ENCODE measurements around the gene TCF20. TPM values are rescaled to one million over a fixed set of nuclear protein-coding genes. Genes with fewer than 3 reads are reported as not detected.

Gene TCF20
- total and polyA plus RNA-seq, 8 donors: 5.8 to 50.0 (median 18.8) TPM

DNA sequence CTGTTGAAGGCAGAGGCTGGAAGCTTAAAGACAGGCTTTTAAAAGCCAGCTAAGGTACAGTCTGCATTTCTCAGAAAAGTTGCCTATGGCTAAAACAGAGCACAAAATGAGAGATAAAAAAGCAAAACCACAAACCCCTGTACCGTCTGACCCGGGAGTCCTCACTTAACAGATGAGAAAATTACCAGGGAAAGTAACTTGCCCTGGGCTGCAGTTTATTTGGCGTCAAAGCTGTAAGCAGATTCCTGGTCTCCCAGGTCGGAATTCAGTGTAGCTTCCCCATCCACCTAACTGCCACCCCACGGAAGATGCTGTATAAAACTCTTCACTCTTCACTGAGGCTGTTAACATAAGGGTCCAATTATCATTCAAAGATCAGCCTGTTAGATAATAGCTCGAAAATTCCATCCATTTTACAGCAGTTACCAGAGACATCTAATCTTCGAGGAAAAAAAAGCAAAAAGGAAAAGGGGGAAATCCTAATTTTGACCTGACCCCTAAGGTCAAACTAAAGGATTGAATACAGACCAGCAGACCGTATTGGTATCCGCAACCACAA, 1.5 kb downstream of the TCF20 start:
- Histone ChIP-seq H3K36me3 (no peaks in the 10 kb centered on the region), H3K27ac (peak overlapping the region; percentile 91 to 96 (median 95)), H3K27me3 (no peaks in the 10 kb centered on the region), H3K4me1 (peaks cover 24 to 73% (median 48%) of the 10 kb centered on the region in 4 donors), H3K4me3 (peak overlapping the region; percentile 98 to 99 (median 99)), H3K9me3 (no peaks in the 10 kb centered on the region)
- WGBS, 5 donors: 4 to 14% (median 8%) methylated on average over 9 of the region's 9 CpGs
- no peak for DNase-seq
- TF ChIP-seq EP300 (IDR thresholded peaks at IDR 0.05): no peak
- TF ChIP-seq, protein P1, sequence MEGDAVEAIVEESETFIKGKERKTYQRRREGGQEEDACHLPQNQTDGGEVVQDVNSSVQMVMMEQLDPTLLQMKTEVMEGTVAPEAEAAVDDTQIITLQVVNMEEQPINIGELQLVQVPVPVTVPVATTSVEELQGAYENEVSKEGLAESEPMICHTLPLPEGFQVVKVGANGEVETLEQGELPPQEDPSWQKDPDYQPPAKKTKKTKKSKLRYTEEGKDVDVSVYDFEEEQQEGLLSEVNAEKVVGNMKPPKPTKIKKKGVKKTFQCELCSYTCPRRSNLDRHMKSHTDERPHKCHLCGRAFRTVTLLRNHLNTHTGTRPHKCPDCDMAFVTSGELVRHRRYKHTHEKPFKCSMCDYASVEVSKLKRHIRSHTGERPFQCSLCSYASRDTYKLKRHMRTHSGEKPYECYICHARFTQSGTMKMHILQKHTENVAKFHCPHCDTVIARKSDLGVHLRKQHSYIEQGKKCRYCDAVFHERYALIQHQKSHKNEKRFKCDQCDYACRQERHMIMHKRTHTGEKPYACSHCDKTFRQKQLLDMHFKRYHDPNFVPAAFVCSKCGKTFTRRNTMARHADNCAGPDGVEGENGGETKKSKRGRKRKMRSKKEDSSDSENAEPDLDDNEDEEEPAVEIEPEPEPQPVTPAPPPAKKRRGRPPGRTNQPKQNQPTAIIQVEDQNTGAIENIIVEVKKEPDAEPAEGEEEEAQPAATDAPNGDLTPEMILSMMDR (IDR thresholded peaks at IDR 0.05): no peak
- TF ChIP-seq POLR2AphosphoS5 (IDR thresholded peaks at IDR 0.05): no peak
- no peak for TF ChIP-seq POLR2A (IDR thresholded peaks at IDR 0.05)
- intact Hi-C loops (cut with DNase I; ENCODE audit: low total_unique reads): no loop called here

DNA sequence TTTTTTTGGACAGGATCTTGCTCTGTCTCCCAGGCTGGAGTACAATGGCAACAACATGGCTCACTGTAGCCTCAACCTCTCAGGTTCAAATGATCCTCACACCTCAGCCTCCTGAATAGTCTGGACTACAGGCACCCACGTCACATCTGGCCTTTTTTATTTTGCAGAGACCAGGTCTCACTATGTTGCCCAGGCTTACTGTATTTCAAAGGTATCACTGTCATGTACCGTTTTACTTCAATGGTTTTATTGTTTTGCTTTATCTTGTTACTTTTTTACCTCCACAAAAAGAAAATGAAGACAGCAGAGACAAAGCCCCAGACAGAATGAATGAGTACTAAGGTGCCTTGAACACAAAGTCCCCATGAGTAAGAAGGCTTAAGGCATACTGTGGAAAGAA, 5.1 kb downstream of the TCF20 start:
- Histone ChIP-seq H3K9me3 (no peaks in the 10 kb centered on the region), H3K4me1 (peaks cover 20 to 89% (median 48%) of the 10 kb centered on the region in 4 donors), H3K27me3 (no peaks in the 10 kb centered on the region), H3K36me3 (no peaks in the 10 kb centered on the region), H3K4me3 (no peak overlapping the region), H3K27ac (no peak overlapping the region)
- no peak for DNase-seq
- TF ChIP-seq POLR2A (IDR thresholded peaks at IDR 0.05): no peak
- TF ChIP-seq EP300 (IDR thresholded peaks at IDR 0.05): no peak
- TF ChIP-seq, protein P1 (IDR thresholded peaks at IDR 0.05): no peak
- TF ChIP-seq POLR2AphosphoS5 (IDR thresholded peaks at IDR 0.05): no peak
- WGBS, 5 donors: 62 to 77% (median 65%) methylated on average over 2 of the region's 2 CpGs
- intact Hi-C loops (cut with DNase I; ENCODE audit: low total_unique reads): no loop called here

DNA sequence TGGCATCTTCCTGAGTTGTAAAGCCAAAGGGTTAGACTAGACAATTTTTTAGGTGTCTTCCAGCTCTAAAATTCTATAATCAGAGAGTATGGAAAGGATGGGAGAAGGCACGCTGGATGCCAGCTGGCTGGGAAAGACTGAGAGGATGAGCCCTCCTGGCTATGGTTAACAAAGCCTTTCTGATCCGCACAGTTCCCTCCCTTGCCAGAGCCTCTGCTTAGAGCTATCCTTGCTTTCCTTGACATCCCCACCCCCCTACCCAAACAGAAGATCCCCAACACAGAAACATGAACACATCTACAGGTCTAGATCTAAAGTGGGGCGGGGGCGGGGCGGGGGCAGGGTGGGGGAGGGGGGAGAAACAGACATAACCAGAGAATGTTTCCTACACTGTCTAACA, 6.5 kb downstream of the TCF20 start:
- intact Hi-C loops (cut with DNase I; ENCODE audit: low total_unique reads): no loop called here
- Histone ChIP-seq H3K27ac (no peak overlapping the region), H3K36me3 (no peaks in the 10 kb centered on the region), H3K27me3 (no peaks in the 10 kb centered on the region), H3K4me3 (no peak overlapping the region), H3K9me3 (no peaks in the 10 kb centered on the region), H3K4me1 (peaks cover 17 to 88% (median 45%) of the 10 kb centered on the region in 4 donors)
- 87 to 96% (median 92%) methylated on average over 5 of the region's 5 CpGs for WGBS, 5 donors
- TF ChIP-seq, protein P1 (IDR thresholded peaks at IDR 0.05): no peak
- no peak for TF ChIP-seq EP300 (IDR thresholded peaks at IDR 0.05)
- DNase-seq: no peak

DNA sequence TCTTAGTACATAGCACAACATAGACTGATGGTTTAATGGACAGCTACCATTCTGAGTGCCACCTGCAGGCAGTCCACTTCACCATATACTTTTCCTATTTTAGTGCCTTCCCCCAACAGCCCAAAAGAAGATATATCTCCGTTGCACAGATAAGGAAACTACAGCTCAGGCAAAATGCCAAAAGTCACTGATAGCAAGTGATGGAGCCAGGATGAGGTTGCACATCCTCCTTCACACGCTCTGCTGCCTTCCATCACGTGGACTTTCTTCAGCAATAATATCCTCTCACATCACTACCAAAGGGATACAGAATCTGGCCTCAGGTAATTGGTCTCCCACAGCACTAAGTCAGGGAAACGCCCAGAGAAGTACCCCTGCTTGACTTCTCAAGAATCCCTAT, 7.5 kb downstream of the TCF20 start:
- Histone ChIP-seq H3K27me3 (no peaks in the 10 kb centered on the region), H3K36me3 (no peaks in the 10 kb centered on the region), H3K9me3 (no peaks in the 10 kb centered on the region), H3K27ac (no peak overlapping the region), H3K4me1 (peaks cover 9 to 84% (median 41%) of the 10 kb centered on the region in 4 donors), H3K4me3 (no peak overlapping the region)
- intact Hi-C loops (cut with DNase I; ENCODE audit: low total_unique reads): no loop called here
- DNase-seq: no peak
- TF ChIP-seq EP300 (IDR thresholded peaks at IDR 0.05) (no peak), POLR2AphosphoS5 (IDR thresholded peaks at IDR 0.05) (no peak), POLR2A (IDR thresholded peaks at IDR 0.05) (no peak)
- TF ChIP-seq, protein P1 (IDR thresholded peaks at IDR 0.05): no peak
- WGBS, 5 donors: 60 to 69% (median 64%) methylated on average over 4 of the region's 4 CpGs
